Measurements from ENCODE around the gene MIPOL1. TPM values are rescaled to one million over a fixed set of nuclear protein-coding genes. Genes with fewer than 3 reads are reported as not detected.

The MIPOL1 gene
- total and polyA plus RNA-seq, 3 donors from 2014 or later: 9.0 to 38.8 (median 31.6) TPM

GRCh38 chr14:37508503-37508902 is 310.8 kb downstream of the MIPOL1 start:
- no peak overlapping the region for H3K27ac ChIP-seq
- no peak overlapping the region for H3K4me3 ChIP-seq
- intact Hi-C loops (cut with DNase I; ENCODE audit: low total_unique reads): no loop called here
- no peak for DNase-seq
- no peaks in the 10 kb centered on the region for H3K36me3 ChIP-seq (ENCODE audit: low read depth, missing control alignments)
- H3K27me3 ChIP-seq: no peaks in the 10 kb centered on the region
- no peaks in the 10 kb centered on the region for H3K9me3 ChIP-seq
- no peak for TF ChIP-seq POLR2A (IDR thresholded peaks at IDR 0.05)
- no peak for TF ChIP-seq CTCF (IDR thresholded peaks at IDR 0.05)
- no peaks in the 10 kb centered on the region for H3K4me1 ChIP-seq
- 78 to 90% methylated on average over 3 of the region's 3 CpGs for WGBS, 2 donors

- 73 to 86% methylated on average over 3 of the region's 3 CpGs for WGBS, 2 donors
- Histone ChIP-seq H3K9me3 (no peaks in the 10 kb centered on the region), H3K36me3 (ENCODE audit: low read depth, missing control alignments) (no peaks in the 10 kb centered on the region), H3K4me3 (no peak overlapping the region), H3K4me1 (no peaks in the 10 kb centered on the region), H3K27ac (no peak overlapping the region), H3K27me3 (no peaks in the 10 kb centered on the region)
- TF ChIP-seq POLR2A (IDR thresholded peaks at IDR 0.05): no peak
- TF ChIP-seq CTCF (IDR thresholded peaks at IDR 0.05): no peak
- DNase-seq: no peak
- intact Hi-C loops (cut with DNase I; ENCODE audit: low total_unique reads): no loop called here
These were observed 314.4 kb downstream of the MIPOL1 start for GRCh38 chr14:37512173-37512572.

- TF ChIP-seq POLR2A (IDR thresholded peaks at IDR 0.05) (no peak), CTCF (IDR thresholded peaks at IDR 0.05) (no peak)
- WGBS, 2 donors: 63 to 84% methylated on average over 3 of the region's 3 CpGs
- no peaks in the 10 kb centered on the region for H3K4me1 ChIP-seq
- no peaks in the 10 kb centered on the region for H3K27me3 ChIP-seq
- no peaks in the 10 kb centered on the region for H3K9me3 ChIP-seq
- intact Hi-C loops (cut with DNase I; ENCODE audit: low total_unique reads): no loop called here
- no peak overlapping the region for H3K4me3 ChIP-seq
- no peaks in the 10 kb centered on the region for H3K36me3 ChIP-seq (ENCODE audit: low read depth, missing control alignments)
- H3K27ac ChIP-seq: no peak overlapping the region
- no peak for DNase-seq
These were observed 318.0 kb downstream of the MIPOL1 start for GRCh38 chr14:37515771-37516170.

- no peak for DNase-seq
- no peak overlapping the region for H3K27ac ChIP-seq
- no peaks in the 10 kb centered on the region for H3K9me3 ChIP-seq
- no peaks in the 10 kb centered on the region for H3K36me3 ChIP-seq (ENCODE audit: low read depth, missing control alignments)
- WGBS, 2 donors: 71 to 89% methylated on average over 2 of the region's 2 CpGs
- no peak overlapping the region for H3K4me3 ChIP-seq
- intact Hi-C loops (cut with DNase I; ENCODE audit: low total_unique reads): no loop called here
- H3K4me1 ChIP-seq: no peaks in the 10 kb centered on the region
- no peaks in the 10 kb centered on the region for H3K27me3 ChIP-seq
- TF ChIP-seq CTCF (IDR thresholded peaks at IDR 0.05) (no peak), POLR2A (IDR thresholded peaks at IDR 0.05) (no peak)
These were observed 329.3 kb downstream of the MIPOL1 start for GRCh38 chr14:37526994-37527393.

- Histone ChIP-seq H3K4me3 (no peak overlapping the region), H3K36me3 (ENCODE audit: low read depth, missing control alignments) (no peaks in the 10 kb centered on the region), H3K27ac (no peak overlapping the region), H3K9me3 (no peaks in the 10 kb centered on the region), H3K4me1 (no peaks in the 10 kb centered on the region), H3K27me3 (no peaks in the 10 kb centered on the region)
- DNase-seq: no peak
- no peak for TF ChIP-seq POLR2A (IDR thresholded peaks at IDR 0.05)
- TF ChIP-seq CTCF (IDR thresholded peaks at IDR 0.05): no peak
- intact Hi-C loops (cut with DNase I; ENCODE audit: low total_unique reads): no loop called here
- 97 to 98% methylated on average over 1 of the region's 1 CpG for WGBS, 2 donors
These were observed 342.3 kb downstream of the MIPOL1 start for GRCh38 chr14:37539992-37540391.
